ENCODE measurements around the gene PGRMC2.

DNA sequence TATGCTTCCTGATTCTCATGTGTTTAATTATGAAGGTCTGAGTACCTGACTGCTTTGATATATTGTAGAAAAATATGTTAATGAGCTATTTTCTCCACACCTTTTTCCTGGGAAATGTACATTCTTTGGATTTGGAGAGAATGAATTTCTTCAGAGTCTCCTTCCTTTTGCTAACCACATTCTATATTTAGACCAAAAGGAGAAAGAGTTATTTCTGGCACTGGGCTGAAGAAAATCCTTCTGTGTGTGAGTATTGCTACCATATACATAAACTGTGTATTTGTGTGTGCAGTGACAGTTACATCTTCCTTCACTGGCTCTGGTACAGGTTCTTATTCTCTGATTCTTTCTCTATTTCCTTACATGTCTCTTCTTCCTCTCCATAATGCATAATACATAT is 44.5 kb upstream of the PGRMC2 start:
- TF ChIP-seq CREB1 (IDR thresholded peaks at IDR 0.05; ENCODE audit: low read depth) (no peak), EP300 (IDR thresholded peaks at IDR 0.05; ENCODE audit: borderline replicate concordance) (no peak), EGR1 (IDR thresholded peaks at IDR 0.05) (no peak), RAD21 (IDR thresholded peaks at IDR 0.05; ENCODE audit: low read depth) (no peak), ZBTB7A (IDR thresholded peaks at IDR 0.05; ENCODE audit: low read depth) (no peak), CEBPB (IDR thresholded peaks at IDR 0.05) (no peak), TEAD4 (IDR thresholded peaks at IDR 0.05) (no peak), NFIC (IDR thresholded peaks at IDR 0.05) (no peak), TAF1 (IDR thresholded peaks at IDR 0.05; ENCODE audit: low read depth) (no peak), FOXM1 (IDR thresholded peaks at IDR 0.05; ENCODE audit: borderline replicate concordance, low read depth) (no peak)
- TF ChIP-seq, protein P1, sequence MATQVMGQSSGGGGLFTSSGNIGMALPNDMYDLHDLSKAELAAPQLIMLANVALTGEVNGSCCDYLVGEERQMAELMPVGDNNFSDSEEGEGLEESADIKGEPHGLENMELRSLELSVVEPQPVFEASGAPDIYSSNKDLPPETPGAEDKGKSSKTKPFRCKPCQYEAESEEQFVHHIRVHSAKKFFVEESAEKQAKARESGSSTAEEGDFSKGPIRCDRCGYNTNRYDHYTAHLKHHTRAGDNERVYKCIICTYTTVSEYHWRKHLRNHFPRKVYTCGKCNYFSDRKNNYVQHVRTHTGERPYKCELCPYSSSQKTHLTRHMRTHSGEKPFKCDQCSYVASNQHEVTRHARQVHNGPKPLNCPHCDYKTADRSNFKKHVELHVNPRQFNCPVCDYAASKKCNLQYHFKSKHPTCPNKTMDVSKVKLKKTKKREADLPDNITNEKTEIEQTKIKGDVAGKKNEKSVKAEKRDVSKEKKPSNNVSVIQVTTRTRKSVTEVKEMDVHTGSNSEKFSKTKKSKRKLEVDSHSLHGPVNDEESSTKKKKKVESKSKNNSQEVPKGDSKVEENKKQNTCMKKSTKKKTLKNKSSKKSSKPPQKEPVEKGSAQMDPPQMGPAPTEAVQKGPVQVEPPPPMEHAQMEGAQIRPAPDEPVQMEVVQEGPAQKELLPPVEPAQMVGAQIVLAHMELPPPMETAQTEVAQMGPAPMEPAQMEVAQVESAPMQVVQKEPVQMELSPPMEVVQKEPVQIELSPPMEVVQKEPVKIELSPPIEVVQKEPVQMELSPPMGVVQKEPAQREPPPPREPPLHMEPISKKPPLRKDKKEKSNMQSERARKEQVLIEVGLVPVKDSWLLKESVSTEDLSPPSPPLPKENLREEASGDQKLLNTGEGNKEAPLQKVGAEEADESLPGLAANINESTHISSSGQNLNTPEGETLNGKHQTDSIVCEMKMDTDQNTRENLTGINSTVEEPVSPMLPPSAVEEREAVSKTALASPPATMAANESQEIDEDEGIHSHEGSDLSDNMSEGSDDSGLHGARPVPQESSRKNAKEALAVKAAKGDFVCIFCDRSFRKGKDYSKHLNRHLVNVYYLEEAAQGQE (IDR thresholded peaks at IDR 0.05; ENCODE audit: low read depth) = no peak
- TF ChIP-seq, protein P2, sequence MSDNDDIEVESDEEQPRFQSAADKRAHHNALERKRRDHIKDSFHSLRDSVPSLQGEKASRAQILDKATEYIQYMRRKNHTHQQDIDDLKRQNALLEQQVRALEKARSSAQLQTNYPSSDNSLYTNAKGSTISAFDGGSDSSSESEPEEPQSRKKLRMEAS (IDR thresholded peaks at IDR 0.05) = no peak
- TF ChIP-seq, protein P3, sequence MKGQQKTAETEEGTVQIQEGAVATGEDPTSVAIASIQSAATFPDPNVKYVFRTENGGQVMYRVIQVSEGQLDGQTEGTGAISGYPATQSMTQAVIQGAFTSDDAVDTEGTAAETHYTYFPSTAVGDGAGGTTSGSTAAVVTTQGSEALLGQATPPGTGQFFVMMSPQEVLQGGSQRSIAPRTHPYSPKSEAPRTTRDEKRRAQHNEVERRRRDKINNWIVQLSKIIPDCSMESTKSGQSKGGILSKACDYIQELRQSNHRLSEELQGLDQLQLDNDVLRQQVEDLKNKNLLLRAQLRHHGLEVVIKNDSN (IDR thresholded peaks at IDR 0.05) = no peak
